WERI-Rb-1 (cell line): ENCODE measurements around the gene PASK.
"Not testable (repeated sequence)": the region's sequence is repeated elsewhere in the genome, so short reads cannot be mapped to it uniquely, and the experiment has no call there.

Source experiments
- DNase-seq: peaks from one replicate; pipeline ENCODE4 v3.0.0-alpha.2; 2020
- H3K27ac ChIP-seq: fragments of 250-450 bp; sonication (Bioruptor Pico); 2 replicates; pipeline ENCODE4 v1.5.1; 2020; ENCODE audit warnings: mild to moderate bottlenecking, moderate library complexity
- H3K27me3 ChIP-seq: fragments of 250-450 bp; sonication (Bioruptor Pico); 2 replicates; pipeline ENCODE4 v1.5.1; 2021; ENCODE audit warnings: mild to moderate bottlenecking, low read depth, moderate library complexity; ENCODE audit not compliant: insufficient read depth, severe bottlenecking
- H3K36me3 ChIP-seq: fragments of 250-450 bp; sonication (Bioruptor Pico); 2 replicates; pipeline ENCODE4 v1.5.1; 2020; ENCODE audit warnings: mild to moderate bottlenecking, moderate library complexity
- H3K4me3 ChIP-seq: 2 replicates; pipeline ENCODE4 v1.5.1; 2011; ENCODE audit warnings: low read depth, mild to moderate bottlenecking, control low read depth, low read length
- H3K9me3 ChIP-seq: fragments of 250-450 bp; sonication (Bioruptor Pico); 2 replicates; pipeline ENCODE4 v1.5.1; 2021; ENCODE audit warnings: mild to moderate bottlenecking, moderate library complexity; ENCODE audit not compliant: severe bottlenecking
- TF ChIP-seq, protein P1 (sequence below): IDR thresholded peaks from 2 replicates; pipeline ENCODE4 v1.5.1; 2011; ENCODE audit warnings: low read depth, mild to moderate bottlenecking, control low read depth, inconsistent platforms, low read length

The PASK gene

DNA sequence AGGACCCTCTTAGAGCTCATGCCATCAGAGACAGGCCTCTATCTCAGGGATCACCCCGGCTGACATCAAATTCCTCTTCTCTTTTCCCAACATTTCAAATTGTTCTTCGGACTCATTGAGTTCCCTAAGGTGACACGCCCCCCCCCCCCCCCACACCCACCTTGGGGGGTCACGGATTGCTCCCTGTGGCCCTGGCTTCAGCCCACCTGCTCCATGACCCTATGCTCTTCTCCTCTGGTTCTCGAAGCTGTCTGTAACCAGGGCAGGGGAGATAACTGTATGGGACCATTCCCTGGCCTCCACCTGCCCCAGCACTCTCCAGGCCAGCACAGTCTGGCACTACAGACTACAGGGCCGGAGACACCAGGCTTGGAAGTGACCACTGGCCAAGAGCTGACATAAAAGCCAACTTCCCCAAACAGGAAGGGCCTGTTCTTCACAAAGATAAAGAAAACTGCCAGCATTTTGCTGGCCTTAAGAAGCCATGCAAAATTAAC is 54.3 kb downstream of the PASK start:
- Histone ChIP-seq H3K27ac (no peak overlapping the region), H3K36me3 (peaks cover 70% of the 10 kb centered on the region), H3K4me3 (no peak overlapping the region), H3K9me3 (no peaks in the 10 kb centered on the region), H3K27me3 (no peaks in the 10 kb centered on the region)
- TF ChIP-seq, protein P1, sequence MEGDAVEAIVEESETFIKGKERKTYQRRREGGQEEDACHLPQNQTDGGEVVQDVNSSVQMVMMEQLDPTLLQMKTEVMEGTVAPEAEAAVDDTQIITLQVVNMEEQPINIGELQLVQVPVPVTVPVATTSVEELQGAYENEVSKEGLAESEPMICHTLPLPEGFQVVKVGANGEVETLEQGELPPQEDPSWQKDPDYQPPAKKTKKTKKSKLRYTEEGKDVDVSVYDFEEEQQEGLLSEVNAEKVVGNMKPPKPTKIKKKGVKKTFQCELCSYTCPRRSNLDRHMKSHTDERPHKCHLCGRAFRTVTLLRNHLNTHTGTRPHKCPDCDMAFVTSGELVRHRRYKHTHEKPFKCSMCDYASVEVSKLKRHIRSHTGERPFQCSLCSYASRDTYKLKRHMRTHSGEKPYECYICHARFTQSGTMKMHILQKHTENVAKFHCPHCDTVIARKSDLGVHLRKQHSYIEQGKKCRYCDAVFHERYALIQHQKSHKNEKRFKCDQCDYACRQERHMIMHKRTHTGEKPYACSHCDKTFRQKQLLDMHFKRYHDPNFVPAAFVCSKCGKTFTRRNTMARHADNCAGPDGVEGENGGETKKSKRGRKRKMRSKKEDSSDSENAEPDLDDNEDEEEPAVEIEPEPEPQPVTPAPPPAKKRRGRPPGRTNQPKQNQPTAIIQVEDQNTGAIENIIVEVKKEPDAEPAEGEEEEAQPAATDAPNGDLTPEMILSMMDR = no peak
- no peak for DNase-seq

- Histone ChIP-seq H3K27me3 (no peaks in the 10 kb centered on the region), H3K4me3 (no peak overlapping the region), H3K9me3 (no peaks in the 10 kb centered on the region), H3K36me3 (peaks cover 69% of the 10 kb centered on the region), H3K27ac (no peak overlapping the region)
- DNase-seq = no peak
- TF ChIP-seq, protein P1 = no peak
Measured at GRCh38 chr2:241094172-241094571, 55.1 kb downstream of the PASK start.

DNA sequence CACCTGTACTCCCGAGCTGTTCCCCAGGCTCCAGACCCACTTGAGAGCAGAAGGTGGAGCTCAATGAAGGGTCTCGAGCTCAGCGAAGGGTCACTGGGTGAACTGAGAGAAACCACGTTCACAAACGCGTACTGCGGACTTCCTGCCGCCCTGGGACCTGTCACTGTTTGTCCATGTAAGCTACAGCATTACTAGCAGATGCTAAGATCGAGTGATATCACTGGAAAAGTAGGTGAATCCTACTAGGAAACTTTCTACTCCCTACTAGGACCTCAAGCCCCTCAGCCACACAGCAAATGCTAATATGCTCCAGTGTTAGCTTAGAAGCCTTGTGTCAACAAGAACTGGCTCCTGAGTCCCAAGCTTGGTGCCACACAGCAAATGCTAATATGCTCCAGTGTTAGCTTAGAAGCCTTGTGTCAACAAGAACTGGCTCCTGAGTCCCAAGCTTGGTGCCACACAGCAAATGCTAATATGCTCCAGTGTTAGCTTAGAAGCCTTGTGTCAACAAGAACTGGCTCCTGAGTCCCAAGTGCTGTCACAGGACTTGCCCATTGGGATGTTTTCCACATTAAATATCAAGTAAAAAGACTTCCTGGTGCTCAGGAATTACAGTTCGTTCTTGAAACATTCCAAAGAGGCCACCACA is 56.0 kb downstream of the PASK start:
- not testable (repeated sequence) for H3K27ac ChIP-seq

DNA sequence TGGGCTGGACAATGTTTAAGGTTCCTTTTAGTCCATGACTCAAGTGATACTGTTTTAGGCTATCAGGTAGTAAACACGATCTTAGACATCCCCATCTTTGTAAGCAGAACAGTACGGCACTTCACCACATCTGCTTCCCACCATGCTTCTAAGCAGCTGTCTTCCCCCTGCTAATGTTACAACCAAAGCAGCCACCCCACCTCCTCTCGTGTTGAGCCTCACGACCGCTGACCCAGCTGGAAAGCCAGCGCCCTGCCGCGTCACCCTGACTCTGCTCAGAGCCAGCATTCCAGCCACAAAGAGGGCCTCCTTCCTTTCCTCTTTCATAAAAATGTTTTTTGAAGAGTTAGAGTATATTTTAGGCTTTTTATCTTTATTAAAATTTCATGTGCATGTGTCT is 56.6 kb downstream of the PASK start:
- DNase-seq = no peak
- H3K36me3 ChIP-seq = peaks cover 75% of the 10 kb centered on the region
- H3K27ac ChIP-seq = no peak overlapping the region
- H3K27me3 ChIP-seq = no peaks in the 10 kb centered on the region
- TF ChIP-seq, protein P1 = no peak
- no peaks in the 10 kb centered on the region for H3K9me3 ChIP-seq
- no peak overlapping the region for H3K4me3 ChIP-seq

More for the DNA sequence above, 56.0 kb downstream of the PASK start:
- not testable (repeated sequence) for H3K27me3 ChIP-seq, DNase-seq, H3K4me3 ChIP-seq, H3K9me3 ChIP-seq
- H3K36me3 ChIP-seq = peaks cover 71% of the 10 kb centered on the region

DNA sequence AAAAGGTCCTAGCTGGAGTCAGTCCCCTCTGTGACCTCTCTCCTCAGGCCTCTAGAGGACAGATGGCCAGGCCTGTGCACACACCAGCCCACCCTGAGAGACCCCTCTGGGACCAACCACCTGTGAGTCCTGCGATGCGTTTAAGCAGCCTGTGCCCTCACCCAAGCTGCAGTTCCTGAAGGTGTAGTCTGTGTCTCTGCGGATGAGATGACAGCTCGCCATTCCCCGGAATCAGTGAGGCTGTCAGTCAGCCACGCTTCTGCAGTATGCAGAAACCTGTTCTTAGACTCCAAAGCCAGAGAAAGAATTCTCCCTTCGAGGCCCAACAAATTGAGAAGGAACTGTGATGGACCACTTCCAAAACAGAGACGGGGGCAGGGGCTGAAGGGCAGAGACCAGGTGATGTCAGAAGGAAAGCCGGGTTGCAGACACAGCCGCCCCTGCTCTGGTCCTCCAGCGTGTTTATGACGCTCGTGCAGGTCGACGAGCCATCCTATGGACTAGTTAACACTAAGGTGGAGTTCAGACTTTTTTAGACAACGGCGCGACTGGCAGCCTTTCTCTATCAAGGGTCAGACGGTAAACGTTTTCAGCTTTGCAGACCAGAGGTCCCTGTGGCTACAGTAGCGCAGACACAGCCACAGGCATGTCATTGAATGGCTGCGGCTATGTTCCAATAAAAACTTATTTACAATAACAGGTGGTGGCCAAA is 57.4 kb downstream of the PASK start:
- H3K9me3 ChIP-seq = no peaks in the 10 kb centered on the region
- peaks cover 74% of the 10 kb centered on the region for H3K36me3 ChIP-seq
- no peak overlapping the region for H3K4me3 ChIP-seq
- H3K27ac ChIP-seq = no peak overlapping the region
- TF ChIP-seq, protein P1 = no peak
- no peak for DNase-seq
- H3K27me3 ChIP-seq = no peaks in the 10 kb centered on the region

- TF ChIP-seq, protein P1 = no peak
- H3K36me3 ChIP-seq = peaks cover 68% of the 10 kb centered on the region
Measured at GRCh38 chr2:241091201-241091600, 58.1 kb downstream of the PASK start.

More at GRCh38 chr2:241091201-241091600, 58.1 kb downstream of the PASK start:
- no peak overlapping the region for H3K27ac ChIP-seq
- no peak overlapping the region for H3K4me3 ChIP-seq
- H3K27me3 ChIP-seq = no peaks in the 10 kb centered on the region
- no peak for DNase-seq
- H3K9me3 ChIP-seq = no peaks in the 10 kb centered on the region
